ENCODE measurements around the gene HAND2.
A peak's percentile ranks its signal among the peaks of the same experiment; 100 is the strongest.

Gene HAND2

GRCh38 chr4:173514641-173515217, 15.3 kb downstream of the HAND2 start:
- peaks cover 100% of the 10 kb centered on the region for H3K27me3 Mint-ChIP-seq (ENCODE audit: low read depth)
- H3K36me3 Mint-ChIP-seq (ENCODE audit: low read depth) = peaks cover 3% of the 10 kb centered on the region
- H3K4me1 Mint-ChIP-seq = peaks cover 24% of the 10 kb centered on the region
- H3K9me3 Mint-ChIP-seq = peaks cover 8% of the 10 kb centered on the region
- H3K27ac Mint-ChIP-seq = no peak overlapping the region
- no peak overlapping the region for H3K4me3 Mint-ChIP-seq
- no peak for TF ChIP-seq CTCF (IDR thresholded peaks at IDR 0.05; ENCODE audit: unreplicated experiment in 3 of 3)

GRCh38 chr4:173513651-173514050, 16.4 kb downstream of the HAND2 start:
- H3K4me1 Mint-ChIP-seq = peaks cover 17% of the 10 kb centered on the region
- peaks cover 3% of the 10 kb centered on the region for H3K36me3 Mint-ChIP-seq (ENCODE audit: low read depth)

GRCh38 chr4:173511787-173512361, 18.2 kb downstream of the HAND2 start:
- peaks cover 100% of the 10 kb centered on the region for H3K27me3 Mint-ChIP-seq (ENCODE audit: low read depth)
- peaks cover 19% of the 10 kb centered on the region for H3K4me1 Mint-ChIP-seq
- H3K36me3 Mint-ChIP-seq (ENCODE audit: low read depth) = peaks cover 3% of the 10 kb centered on the region
- TF ChIP-seq CTCF (IDR thresholded peaks at IDR 0.05; ENCODE audit: unreplicated experiment in 3 of 3) = no peak
- H3K4me3 Mint-ChIP-seq = no peak overlapping the region
- peaks cover 14% of the 10 kb centered on the region for H3K9me3 Mint-ChIP-seq
- H3K27ac Mint-ChIP-seq = no peak overlapping the region

More at GRCh38 chr4:173513651-173514050, 16.4 kb downstream of the HAND2 start:
- TF ChIP-seq CTCF (IDR thresholded peaks at IDR 0.05; ENCODE audit: unreplicated experiment in 3 of 3) = no peak
- no peak overlapping the region for H3K27ac Mint-ChIP-seq
- H3K27me3 Mint-ChIP-seq (ENCODE audit: low read depth) = peaks cover 100% of the 10 kb centered on the region
- H3K4me3 Mint-ChIP-seq = no peak overlapping the region
- peaks cover 11% of the 10 kb centered on the region for H3K9me3 Mint-ChIP-seq

- peaks cover 100% of the 10 kb centered on the region for H3K27me3 Mint-ChIP-seq (ENCODE audit: low read depth)
- H3K9me3 Mint-ChIP-seq = peaks cover 12% of the 10 kb centered on the region
- no peaks in the 10 kb centered on the region for H3K36me3 Mint-ChIP-seq (ENCODE audit: low read depth)
- peak overlapping the region; percentile 77 to 86 (median 81) for H3K4me3 Mint-ChIP-seq
- no peak for TF ChIP-seq CTCF (IDR thresholded peaks at IDR 0.05; ENCODE audit: unreplicated experiment in 3 of 3)
- peaks cover 17% of the 10 kb centered on the region for H3K4me1 Mint-ChIP-seq
- H3K27ac Mint-ChIP-seq = peak overlapping the region in 1 of 3 experiments; percentile 44
These were observed 20.7 kb downstream of the HAND2 start for GRCh38 chr4:173509036-173510001.

DNA sequence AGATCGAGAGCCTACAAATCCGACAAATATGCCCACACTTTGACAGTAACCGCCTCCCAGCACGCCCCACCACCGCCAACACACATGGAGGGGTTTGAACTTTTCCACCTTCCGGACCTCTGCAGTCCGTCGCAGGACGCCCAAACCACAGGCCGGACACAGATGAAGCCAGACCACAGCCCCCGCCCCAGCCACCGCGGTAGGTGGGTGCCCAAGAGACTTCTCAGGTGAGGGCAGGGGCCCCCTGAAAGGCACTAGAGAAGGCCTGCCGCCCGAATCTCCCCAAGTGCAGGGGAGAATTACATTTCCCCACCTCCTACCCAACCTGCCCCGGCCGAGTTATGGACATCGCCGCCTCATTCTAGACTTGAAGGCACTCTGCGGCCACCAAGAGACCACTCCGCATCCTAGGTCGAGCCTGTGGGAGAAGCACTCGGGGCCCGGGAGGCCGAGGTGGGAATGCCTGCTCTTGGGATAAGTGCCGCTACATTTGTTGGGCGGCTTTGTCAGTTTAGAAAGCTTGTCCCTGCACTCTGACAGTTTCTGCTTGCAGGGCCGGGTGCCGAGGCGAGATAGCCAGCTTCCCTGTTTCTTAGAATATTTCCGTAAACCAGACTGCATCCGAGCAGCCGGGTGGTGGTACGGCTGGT, 21.5 kb downstream of the HAND2 start:
- H3K9me3 Mint-ChIP-seq = peaks cover 17% of the 10 kb centered on the region
- H3K4me3 Mint-ChIP-seq = peak overlapping the region; percentile 77 to 86 (median 81)
- peaks cover 23% of the 10 kb centered on the region for H3K4me1 Mint-ChIP-seq
- H3K27me3 Mint-ChIP-seq (ENCODE audit: low read depth) = peaks cover 100% of the 10 kb centered on the region
- no peak for TF ChIP-seq CTCF (IDR thresholded peaks at IDR 0.05; ENCODE audit: unreplicated experiment in 3 of 3)
- H3K36me3 Mint-ChIP-seq (ENCODE audit: low read depth) = no peaks in the 10 kb centered on the region
- peak overlapping the region in 1 of 3 experiments; percentile 44 for H3K27ac Mint-ChIP-seq

Data from nephron (organoid).